Dedifferentiated amniotic fluid mesenchymal stem cell (primary cell): ENCODE results near the gene PGP.
"Not testable (repeated sequence)": the region's sequence is repeated elsewhere in the genome, so short reads cannot be mapped to it uniquely, and the experiment has no call there.

Experiments used
- DNase-seq: peaks from one replicate; pipeline ENCODE4 v3.0.0-alpha.2; 2016; ENCODE audit errors: extremely low spot score

Gene PGP

DNA sequence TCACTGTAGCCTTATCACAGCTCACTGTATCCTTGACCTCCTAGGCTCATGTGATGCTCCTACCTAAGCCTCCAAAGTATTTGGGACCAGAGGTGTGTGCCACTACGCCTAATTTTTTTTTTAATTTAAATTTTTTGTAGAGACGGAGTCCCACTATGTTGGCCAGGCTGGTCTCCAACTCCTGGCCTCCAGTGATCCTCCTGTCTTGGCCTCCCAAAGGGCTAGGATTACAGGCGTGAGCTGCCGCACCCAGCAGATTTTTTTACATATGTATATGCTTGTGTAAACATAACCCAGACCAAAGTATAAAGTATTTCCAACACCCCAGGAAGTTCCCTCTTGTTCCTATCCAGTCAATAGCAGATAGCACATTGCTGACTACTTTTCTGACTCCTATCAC, 1.7 kb upstream of the PGP start:
- no peak for DNase-seq

DNA sequence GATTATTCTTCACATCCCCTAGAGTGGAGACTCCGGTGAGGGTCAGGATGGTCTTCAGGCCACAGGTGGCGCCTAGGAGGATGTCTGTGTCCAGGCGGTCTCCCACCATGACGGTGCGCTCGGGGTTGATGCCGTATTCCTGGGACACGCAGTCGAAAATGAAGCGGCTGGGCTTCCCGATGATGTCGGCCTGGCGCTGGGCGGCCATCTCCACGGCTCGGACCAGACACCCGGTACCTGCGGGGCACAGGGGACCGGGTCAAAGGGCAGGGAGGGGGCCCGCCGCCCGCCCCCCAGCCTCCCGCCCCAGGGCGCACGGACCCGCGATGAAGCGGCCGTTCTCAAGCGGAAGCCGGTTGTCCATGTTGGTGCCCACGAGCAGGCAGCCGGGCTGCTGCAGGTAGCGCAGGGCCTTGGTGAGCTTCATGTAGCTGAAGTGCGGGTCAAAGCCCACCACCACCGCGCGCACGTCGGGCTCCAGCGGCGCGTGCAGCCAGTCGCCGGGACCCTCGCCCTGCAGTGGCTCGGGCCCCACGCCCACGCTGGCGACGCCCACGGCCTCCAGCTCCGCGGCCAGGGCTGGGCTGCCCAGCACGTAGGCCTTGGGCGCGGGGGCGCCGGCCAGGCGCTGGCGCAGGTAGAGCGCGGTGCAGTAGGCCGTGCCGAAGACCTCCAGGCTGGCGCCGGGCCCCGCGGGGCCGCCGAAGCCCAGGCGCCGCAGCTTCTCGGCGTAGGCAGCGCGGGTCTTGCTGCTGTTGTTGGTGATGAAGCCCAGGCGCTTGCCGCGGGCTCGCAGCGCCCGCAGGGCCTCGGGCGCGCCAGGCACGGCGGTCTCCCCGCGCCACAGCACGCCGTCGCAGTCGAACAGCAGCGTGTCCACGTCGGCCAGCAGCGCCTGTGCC, 572 bp downstream of the PGP start:
- DNase-seq = no peak

DNA sequence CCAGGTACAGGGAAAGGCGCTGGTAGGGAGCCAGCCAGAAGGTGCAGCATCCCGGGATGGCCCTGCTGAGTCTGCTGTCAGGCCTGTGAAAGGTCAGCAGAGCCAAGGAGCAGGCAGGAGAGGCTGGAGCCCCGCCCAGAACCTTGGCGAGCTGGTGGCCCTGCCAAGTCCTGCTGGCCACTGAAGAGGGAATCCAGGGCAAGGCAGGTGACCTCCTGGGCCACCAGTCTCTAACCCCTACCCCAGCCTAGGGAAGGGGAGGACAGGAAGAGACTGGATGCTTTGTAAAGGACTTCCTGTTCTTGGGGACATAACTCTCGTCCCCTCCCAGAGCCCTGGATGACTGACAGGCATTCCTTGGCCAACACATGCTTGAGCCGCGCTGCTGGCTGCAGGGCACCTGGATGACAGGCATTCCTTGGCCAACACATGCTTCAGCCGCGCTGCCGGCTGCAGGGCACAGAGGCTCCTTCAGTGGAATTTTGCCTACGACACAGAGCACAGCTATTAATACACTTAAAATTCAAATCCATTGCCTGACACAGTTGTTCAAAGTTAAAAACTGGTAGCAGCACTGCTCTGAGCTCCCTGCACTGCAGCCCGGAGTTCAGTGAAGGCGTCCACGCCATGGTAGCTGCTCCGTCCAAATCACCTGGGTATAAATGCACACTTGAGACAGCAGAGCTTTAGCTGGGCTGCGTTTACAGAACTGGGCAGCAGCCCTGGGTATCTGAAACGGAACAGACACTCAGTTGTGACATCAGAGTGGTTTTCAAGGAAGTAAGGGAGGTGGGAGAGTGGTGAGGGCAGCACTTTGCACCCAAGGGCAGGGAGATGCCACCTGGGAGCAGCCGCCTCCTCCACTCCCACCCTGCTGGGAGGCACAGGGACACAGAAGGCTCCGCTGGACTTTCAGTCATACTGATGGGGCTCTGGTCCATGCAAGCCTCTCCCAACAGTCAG, 2.0 kb downstream of the PGP start:
- no peak for DNase-seq

DNA sequence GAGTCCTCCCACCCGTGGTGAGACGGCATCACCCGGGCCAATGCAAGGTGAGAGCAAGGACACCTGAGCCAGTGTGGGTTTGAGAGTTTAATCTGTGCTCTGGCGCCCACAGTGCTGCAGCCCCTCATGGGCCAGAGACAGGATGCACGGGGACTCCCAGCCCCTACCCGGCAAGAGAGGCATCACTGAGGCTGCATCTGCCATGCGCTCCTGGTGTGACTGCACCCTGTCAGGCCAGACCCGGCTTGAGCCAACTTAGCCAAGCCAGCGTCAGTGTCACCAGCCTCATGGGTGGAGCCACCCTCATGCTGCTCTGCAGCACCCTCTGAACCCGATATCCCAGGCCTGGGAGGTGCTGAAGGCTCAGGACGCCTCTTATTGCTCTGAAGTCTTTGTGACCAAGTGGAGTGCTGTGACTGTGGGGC, 2.7 kb downstream of the PGP start:
- no peak for DNase-seq

DNA sequence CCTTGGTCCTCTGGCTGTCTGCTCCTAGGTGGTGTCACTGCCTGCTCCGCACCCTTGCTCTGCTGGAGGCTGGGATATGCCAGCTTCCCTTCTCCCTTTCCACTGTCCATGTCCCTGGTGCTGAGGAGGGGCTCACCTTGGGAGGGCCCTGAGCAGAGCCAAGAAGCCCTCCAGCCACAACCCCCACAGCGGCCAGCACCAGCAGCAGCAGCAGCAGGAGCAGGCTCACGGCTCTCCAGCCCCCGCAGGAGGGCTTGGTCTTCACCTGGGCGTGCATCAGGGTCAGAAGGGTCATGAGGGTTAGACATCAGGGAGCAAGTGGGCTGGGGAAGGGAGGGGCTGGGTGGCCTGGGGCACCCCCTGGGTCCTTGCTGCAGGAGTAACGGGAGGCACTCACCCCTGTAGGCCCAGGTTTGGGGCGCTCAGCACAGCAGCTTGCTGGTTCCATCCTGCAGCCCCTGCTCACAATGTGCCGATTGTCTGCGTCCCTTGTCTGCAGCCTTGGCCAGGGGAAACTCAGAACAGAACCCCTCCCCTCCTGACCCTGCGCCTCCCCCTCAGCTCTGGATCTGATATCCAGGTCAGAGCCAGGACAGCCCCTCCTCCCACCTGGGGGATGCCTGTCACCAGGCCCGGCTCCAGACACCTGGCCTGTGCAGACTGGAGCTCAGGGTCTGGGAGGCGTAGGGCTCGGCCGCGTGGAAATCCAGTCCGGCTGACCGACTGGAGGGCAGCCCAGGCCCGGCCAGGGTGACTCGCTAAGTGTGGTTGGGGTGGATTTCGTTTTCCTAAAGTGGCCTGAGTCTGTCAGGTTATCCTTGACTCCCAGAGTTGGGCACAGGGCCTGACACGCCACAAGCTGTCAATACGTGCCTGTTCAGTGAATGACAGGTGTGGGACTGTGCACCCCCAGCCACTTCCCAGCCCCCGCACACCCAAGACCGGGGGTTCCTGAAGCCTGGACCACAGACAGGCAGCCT, 4.0 kb downstream of the PGP start, which contains the start of gene BRICD5:
TSS of gene BRICD5 (minus strand) at position 478 of the 980 bp plus-strand sequence. CDS start at position 448, 30 bp downstream.
- no peak for DNase-seq

DNA sequence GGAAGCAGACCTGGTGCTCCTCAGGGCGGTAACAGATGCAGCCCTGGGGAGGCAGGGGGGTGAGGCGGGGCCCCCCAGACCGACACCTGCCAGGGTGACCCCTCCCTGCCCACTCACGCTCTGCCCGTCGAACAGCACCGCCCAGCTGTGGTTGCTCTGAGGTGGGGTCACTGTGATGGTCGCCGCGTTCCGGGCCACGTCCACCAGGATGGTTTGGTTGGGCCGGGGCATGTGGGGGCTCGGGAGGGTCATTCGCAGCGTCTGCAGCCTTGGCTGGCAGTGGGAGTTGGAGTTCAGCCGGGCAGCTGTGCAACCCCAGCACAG, 4.7 kb downstream of the PGP start:
- DNase-seq = no peak

DNA sequence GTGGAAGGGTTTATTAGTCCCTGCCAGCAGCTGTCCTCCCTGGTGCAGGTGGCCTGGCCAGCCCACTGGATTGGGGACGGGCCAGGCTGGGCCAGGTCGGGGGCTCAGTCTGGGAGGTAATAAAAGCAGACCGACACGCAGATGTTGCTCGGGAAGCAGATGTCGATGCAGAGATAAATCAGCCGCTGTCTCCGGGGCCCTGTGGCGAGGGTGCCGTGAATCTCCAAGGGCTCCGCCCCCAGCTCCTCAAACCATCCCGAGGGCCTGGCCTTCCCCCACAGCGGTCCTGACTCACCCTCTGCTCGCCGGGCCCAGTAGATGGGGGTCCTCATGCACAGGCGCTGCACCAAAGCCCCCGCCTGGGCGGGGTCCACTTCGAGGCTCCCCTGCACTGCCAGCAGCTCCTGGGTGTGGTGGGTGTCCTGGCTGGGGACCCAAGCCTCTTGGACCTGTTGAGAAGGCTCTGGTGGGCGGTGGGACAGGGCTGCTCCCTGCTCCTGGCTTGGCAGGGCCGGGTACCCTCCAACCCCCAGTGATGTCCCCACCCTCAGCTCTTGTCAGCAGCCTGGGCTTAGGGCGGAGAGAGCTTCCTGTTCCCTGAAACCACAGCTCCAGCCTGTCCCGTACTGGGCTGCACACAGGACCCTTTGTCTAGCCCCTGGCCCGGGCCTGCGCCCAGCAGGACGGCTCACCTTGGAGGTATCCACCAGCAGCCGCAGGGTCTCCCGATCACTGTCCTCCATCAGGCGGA, 5.2 kb downstream of the PGP start:
- no peak for DNase-seq

DNA sequence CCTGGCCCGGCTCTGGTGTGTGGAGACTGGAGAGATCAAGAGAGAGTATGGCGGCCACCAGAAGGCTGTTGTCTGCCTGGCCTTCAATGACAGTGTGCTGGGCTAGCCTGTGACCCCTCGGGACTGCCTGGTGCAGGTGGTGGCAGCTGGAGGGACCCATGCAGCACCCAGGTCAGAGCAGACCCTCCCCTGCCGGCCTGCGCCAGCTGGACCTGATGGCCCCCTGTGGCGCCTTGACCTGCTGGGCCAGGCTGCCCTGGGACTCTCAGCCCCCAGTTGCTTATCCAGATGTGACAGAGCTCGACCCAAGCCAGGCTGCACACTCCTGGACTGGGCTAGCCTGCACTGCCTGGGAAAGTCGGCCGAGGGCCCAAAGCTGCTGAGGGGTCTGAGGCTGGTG, 5.9 kb downstream of the PGP start:
- DNase-seq = no peak

DNA sequence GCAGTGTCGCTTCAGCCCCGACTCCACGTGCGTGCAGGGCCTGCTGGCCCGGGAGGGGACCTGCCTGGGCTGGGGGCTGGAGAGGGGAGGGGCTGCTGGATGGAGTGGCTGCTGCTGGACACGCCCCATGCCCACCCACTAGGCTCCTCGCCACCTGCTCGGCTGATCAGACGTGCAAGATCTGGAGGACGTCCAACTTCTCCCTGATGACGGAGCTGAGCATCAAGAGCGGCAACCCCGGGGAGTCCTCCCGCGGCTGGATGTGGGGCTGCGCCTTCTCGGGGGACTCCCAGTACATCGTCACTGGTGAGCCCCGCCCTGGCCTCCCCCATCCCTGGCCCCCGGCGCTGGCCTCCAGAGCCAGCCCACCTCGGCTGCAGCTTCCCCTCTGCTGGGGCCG, 6.3 kb downstream of the PGP start:
- no peak for DNase-seq

DNA sequence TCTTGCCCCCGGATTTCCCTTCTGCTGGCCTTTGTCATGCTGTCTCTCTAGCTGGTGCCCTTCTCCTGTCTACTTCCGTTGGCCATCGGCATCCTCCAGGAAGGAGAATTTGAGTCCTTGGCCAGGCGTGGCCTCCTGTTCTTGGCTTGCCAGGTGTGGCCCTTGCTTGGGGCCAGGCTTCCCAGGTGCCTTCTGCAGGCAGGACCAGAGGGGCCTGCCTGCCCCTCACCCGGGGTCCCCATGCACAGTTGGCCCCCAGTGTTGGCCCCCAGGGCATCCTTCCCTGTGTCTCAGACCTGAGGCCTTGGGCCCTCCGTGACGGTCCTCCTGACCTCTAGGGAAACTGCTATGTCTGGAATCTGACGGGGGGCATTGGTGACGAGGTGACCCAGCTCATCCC, 6.8 kb downstream of the PGP start:
- DNase-seq = no peak

DNA sequence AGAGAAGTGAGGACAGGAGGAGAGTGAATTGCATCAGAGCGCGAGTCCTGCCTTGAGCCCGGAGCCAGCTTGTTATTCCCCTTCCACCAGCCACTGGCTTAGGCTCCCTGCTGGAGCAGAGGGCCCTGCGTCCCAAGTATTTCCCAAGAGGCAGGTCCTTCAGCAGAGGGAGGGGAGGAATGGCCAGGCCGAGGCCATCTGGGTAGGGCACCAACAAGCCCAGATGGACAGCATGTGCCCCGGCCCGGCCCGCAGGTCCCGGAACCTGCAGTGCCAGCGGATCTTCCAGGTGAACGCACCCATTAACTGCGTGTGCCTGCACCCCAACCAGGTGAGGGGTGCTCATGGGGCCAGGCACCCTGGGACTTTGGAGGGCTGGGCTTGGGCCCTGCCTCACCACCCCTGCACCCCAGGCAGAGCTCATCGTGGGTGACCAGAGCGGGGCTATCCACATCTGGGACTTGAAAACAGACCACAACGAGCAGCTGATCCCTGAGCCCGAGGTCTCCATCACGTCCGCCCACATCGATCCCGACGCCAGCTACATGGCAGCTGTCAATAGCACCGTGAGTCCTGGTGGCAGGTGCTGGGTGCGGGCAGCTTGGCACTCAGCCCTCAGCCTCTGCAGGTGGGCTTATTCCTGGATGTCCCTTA, 7.7 kb downstream of the PGP start:
- DNase-seq = no peak

DNA sequence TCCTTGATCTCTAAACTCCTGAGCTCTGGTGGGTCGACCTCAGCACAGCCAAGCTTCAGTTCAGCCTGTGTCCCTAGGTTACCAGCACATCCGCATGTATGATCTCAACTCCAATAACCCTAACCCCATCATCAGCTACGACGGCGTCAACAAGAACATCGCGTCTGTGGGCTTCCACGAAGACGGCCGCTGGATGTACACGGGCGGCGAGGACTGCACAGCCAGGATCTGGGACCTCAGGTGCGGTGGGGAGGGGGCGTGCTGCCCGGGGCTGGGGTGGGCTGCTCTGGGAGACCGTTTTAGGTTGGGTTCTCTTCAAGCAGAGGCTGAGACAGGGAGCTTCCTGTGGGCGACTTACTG, 8.2 kb downstream of the PGP start:
- no peak for DNase-seq

DNA sequence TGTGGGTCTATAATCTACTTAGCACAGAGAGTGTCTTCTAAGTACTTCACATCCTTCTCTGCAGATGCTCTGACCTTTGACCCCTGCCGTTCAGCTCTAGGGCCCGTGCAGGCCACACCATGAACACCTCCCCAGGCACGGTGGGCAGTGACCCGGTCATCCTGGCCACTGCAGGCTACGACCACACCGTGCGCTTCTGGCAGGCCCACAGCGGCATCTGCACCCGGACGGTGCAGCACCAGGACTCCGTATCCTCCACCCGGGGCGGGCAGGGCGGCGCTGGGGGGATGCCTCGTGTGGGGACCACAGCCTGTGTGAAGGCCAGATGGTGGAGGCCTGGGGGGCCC, 8.7 kb downstream of the PGP start:
- no peak for DNase-seq

DNA sequence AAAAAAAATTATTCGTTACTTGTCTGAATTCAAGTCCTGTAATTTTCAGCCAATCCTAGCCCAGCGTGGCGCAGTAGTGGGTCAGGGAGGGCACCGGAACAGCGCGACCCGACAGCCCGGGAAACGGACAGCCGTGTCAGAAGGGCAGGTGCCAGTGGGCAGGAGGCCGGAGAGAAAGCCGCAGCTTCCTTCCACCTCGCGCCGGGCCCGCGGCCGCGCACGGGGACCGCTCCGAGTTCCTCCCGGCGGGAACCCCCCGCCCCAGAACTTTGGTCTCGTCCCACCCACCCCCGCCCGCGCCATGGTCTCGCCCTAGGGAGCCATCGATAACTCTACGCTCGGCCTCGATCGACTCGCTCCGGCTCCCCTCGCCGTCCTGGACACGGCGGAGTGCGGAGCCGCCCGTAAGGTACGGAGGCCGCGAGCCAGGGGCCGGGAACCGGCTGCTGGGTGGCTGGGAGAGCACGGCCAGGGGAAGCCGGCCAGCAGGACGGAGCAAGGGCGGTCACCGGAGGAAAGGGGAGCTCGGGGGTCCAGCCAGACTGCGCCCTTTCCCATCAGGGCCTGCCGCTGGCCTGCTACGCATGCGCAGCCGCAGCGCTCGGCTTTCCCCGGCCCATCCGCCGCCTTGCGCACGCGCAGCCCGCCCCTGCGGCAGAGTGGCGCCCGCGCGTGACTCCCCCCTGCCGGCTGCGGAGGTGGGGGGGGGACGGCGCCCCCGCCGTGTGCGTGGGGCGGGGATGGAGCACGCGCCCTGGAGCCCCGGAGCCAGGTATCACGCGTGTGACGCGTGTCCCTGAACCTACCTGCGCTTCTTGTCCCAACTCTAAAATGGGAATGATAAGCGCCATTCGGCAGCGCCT, 9.3 kb downstream of the PGP start, which contains the start of gene MLST8:
TSS of gene MLST8 (plus strand) at position 351 of the 863 bp plus-strand sequence. CDS start 632 bp downstream, outside the sequence.
- peak; percentile 79 for DNase-seq

DNA sequence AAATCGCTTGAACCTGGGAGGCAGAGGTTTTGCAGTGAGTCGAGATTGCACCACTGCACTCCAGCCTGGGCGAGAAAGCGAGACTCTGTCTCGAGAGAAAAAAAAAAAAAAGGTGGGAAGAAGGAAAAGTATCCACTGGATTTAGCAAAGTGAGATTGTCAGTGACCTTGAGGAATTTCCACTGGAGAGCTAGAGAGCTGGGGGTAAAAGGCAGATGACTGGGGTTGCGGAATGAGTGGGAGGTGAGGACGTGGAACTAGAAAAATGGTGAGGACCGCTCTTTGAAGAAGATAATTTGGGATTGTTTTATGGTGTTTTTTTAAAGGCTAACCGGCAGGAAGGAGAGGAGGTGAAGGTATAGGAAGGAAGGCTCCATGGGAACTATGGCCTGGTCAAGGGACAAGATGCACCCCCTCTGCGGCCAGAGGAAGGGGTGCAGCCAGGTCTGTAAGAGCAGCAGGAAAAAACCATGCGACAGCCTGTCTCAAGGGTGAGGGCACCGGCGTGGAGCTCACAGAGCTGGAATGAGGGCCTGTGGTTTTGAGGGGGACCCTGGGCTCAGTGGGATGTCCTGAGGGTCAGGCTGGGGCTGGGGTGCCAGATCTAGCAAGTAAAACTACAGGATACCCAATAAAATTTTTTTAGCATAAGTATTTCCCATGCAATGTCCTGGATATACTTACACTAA, 10.1 kb downstream of the PGP start:
- no peak for DNase-seq

DNA sequence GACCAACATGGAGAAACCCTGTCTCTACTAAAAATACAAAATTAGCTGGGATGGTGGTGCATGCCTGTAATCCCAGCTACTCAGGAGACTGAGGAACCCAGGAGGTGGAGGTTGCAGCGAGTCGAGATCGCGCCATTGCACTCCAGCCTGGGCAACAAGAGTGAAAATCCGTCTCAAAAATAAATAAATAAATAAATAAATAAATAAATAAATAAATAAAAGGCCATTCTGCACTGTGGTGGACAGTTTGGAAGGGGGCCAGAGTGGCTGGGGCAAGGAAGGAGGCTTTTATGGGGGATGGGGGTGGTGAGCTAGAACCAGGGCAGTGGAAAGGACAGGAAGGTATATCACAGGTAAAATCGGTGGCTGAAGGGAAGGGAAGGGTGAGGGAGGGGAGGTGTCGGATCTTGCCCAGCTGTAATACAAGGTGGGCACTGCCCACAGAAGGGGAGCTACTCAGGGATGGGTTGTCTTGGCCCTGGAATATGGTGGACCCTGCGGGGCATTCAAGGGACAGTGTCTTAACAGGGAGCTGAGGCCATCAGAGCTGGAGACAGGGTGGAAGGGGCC, 11.4 kb downstream of the PGP start:
- DNase-seq = not testable (repeated sequence)

DNA sequence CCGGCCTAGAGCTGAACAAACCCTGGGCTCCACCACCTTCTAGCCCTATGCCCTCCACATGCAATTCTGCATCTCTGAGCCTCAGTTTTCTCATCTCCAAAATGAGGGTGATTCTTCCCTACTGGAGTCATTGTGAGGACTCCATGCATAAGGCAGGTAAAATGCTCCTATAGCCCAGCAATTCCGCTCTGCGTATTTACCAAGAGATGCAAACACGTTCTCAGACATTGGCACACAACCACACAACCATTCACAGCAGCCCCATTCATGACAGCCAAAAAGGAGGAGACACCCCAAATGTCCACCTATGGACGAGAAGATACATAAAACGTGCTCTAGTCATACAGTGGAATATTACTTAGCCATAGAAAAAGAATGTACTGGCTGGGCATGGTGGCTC, 14.3 kb downstream of the PGP start:
- no peak for DNase-seq

DNA sequence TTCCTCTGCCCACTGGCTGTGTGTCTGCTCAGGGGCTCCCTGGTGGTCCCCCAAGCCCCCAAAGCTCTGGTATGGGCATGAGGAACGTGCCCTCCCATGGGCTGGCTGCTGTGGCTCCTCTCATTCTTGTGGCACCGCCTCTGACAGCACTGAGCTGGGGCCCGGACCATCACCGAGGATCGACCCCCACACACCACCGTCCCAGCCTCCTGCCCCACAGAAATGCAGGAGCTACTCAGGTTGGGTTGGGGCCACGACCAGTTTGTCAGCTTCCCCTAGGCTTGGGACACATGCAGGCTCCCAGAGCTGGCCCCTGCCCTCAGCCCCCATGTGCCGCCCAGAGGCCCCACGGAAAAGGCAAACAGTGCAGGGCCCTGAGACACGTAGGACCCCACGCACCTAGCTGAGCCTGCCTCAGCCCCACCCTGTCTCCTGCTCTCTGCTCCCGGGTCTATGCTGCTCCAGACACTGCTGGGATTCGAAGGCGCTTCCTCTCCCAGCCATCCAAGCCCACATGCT, 15.0 kb downstream of the PGP start:
- DNase-seq = no peak
